PFSK-1 (cell line): ENCODE results near the gene ATP6V1A. TPM values are rescaled to one million over a fixed set of nuclear protein-coding genes. Genes with fewer than 3 reads are reported as not detected.

Source experiments
- FOXP2 ChIP-seq: optimal IDR thresholded peaks from 2 replicates; pipeline ENCODE3; 2011; ENCODE audit warnings: borderline replicate concordance, control low read depth, inconsistent platforms; ENCODE audit not compliant: insufficient read depth; ENCODE audit errors: extremely low read length, extremely low read depth
- POLR2AphosphoS5 ChIP-seq: IDR thresholded peaks from 2 replicates; pipeline ENCODE4 v1.6.1; 2012; ENCODE audit warnings: low read depth, mild to moderate bottlenecking, control low read depth, low read length, moderate library complexity
- REST ChIP-seq, 2 experiments: IDR thresholded peaks; 2 replicates each; pipeline versions ENCODE4 v1.6.1 to v1.8.0; 2011 to 2012; ENCODE audit warnings: low read depth in 2 of 2, low read length in 2 of 2, control low read depth in 1 of 2, inconsistent platforms in 1 of 2, mild to moderate bottlenecking in 1 of 2, moderate library complexity in 1 of 2; ENCODE audit not compliant: insufficient read depth in 1 of 2
- SIN3A ChIP-seq: IDR thresholded peaks from 2 replicates; pipeline ENCODE4 v1.6.1; 2012; ENCODE audit warnings: mild to moderate bottlenecking, low read length, moderate library complexity, borderline replicate concordance; ENCODE audit not compliant: insufficient read depth
- TAF1 ChIP-seq: IDR thresholded peaks from 2 replicates; pipeline ENCODE4 v1.6.1; 2012; ENCODE audit warnings: low read length, control low read depth, borderline replicate concordance; ENCODE audit not compliant: insufficient read depth
- polyA plus RNA-seq: library from polyadenylated mRNA; unstranded; fragments of >200 nt; gene quantifications from one replicate; pipeline ENCODE4 v1.2.1, GENCODE V29; 2012; ENCODE audit warnings: low read depth, missing spikeins; ENCODE audit not compliant: insufficient read length

ATP6V1A gene
- 4.5 TPM for polyA plus RNA-seq

- TF ChIP-seq TAF1: no peak; the same call in 1 of the 2 replicates
- TF ChIP-seq FOXP2: no peak
- no peak for TF ChIP-seq SIN3A
- no peak; the same call in 1 of the 2 replicates for TF ChIP-seq POLR2AphosphoS5
- TF ChIP-seq REST (IDR thresholded peaks at IDR 0.05; ENCODE audit: insufficient read depth in 1 of 2, low read depth in 2 of 2, low read length in 2 of 2): no peak
These were observed at the start of gene ATP6V1A for GRCh38 chr3:113746548-113747282. TSS of gene ATP6V1A (plus strand) at chr3:113747035. CDS start at chr3:113778754, 31,719 bp downstream.

GRCh38 chr3:113697500-113698090 lies 49.2 kb upstream of the ATP6V1A start:
- TF ChIP-seq FOXP2 (no peak), SIN3A (no peak), POLR2AphosphoS5 (no peak), REST (IDR thresholded peaks at IDR 0.05; ENCODE audit: insufficient read depth in 1 of 2, low read depth in 2 of 2, low read length in 2 of 2) (no peak), TAF1 (no peak)

GRCh38 chr3:113698213-113698742 lies 48.6 kb upstream of the ATP6V1A start:
- TF ChIP-seq POLR2AphosphoS5: no peak
- no peak for TF ChIP-seq SIN3A
- TF ChIP-seq FOXP2: no peak
- no peak for TF ChIP-seq TAF1
- TF ChIP-seq REST (IDR thresholded peaks at IDR 0.05; ENCODE audit: insufficient read depth in 1 of 2, low read depth in 2 of 2, low read length in 2 of 2): no peak

- TF ChIP-seq SIN3A (no peak), FOXP2 (no peak), REST (IDR thresholded peaks at IDR 0.05; ENCODE audit: insufficient read depth in 1 of 2, low read depth in 2 of 2, low read length in 2 of 2) (no peak), POLR2AphosphoS5 (no peak), TAF1 (no peak)
These were observed 47.9 kb upstream of the ATP6V1A start for GRCh38 chr3:113698956-113699355.
